Ishikawa (cell line): Measurements from ENCODE around the gene DUSP10.

ENCODE experiments used
- CEBPB ChIP-seq: IDR thresholded peaks from 2 replicates; pipeline ENCODE4 v1.6.1; 2012
- CREB1 ChIP-seq: IDR thresholded peaks from 2 replicates; pipeline ENCODE4 v1.6.1; 2012; ENCODE audit warnings: low read depth
- EGR1 ChIP-seq: IDR thresholded peaks from 2 replicates; pipeline ENCODE4 v1.6.1; 2012
- EP300 ChIP-seq: IDR thresholded peaks from 2 replicates; pipeline ENCODE4 v1.6.1; 2012; ENCODE audit warnings: borderline replicate concordance
- FOXM1 ChIP-seq: IDR thresholded peaks from 2 replicates; pipeline ENCODE4 v1.6.1; 2012; ENCODE audit warnings: low read depth, borderline replicate concordance
- NFIC ChIP-seq: IDR thresholded peaks from 2 replicates; pipeline ENCODE4 v1.6.1; 2012
- RAD21 ChIP-seq: IDR thresholded peaks from 2 replicates; pipeline ENCODE4 v1.6.1; 2012; ENCODE audit warnings: low read depth
- REST ChIP-seq: IDR thresholded peaks from 2 replicates; pipeline ENCODE4 v1.6.1; 2012; ENCODE audit warnings: low read depth, mild to moderate bottlenecking
- TAF1 ChIP-seq: IDR thresholded peaks from 2 replicates; pipeline ENCODE4 v1.6.1; 2012; ENCODE audit warnings: low read depth, mild to moderate bottlenecking
- TCF12 ChIP-seq: IDR thresholded peaks from 2 replicates; pipeline ENCODE4 v1.6.1; 2012; ENCODE audit warnings: low read depth
- TEAD4 ChIP-seq: IDR thresholded peaks from 2 replicates; pipeline ENCODE4 v1.6.1; 2012
- YY1 ChIP-seq: IDR thresholded peaks from 2 replicates; pipeline ENCODE4 v1.6.1; 2012; ENCODE audit warnings: low read depth
- ZBTB7A ChIP-seq: IDR thresholded peaks from 2 replicates; pipeline ENCODE4 v1.6.1; 2012; ENCODE audit warnings: low read depth
- TF ChIP-seq, protein P1 (sequence below): IDR thresholded peaks from 2 replicates; pipeline ENCODE4 v1.6.1; 2012
- TF ChIP-seq, protein P2 (sequence below): IDR thresholded peaks from 2 replicates; pipeline ENCODE4 v1.6.1; 2012

The DUSP10 gene

GRCh38 chr1:221664253-221664652 is 77.6 kb downstream of the DUSP10 start:
- TF ChIP-seq FOXM1 (no peak), CREB1 (no peak)
- TF ChIP-seq, protein P1, sequence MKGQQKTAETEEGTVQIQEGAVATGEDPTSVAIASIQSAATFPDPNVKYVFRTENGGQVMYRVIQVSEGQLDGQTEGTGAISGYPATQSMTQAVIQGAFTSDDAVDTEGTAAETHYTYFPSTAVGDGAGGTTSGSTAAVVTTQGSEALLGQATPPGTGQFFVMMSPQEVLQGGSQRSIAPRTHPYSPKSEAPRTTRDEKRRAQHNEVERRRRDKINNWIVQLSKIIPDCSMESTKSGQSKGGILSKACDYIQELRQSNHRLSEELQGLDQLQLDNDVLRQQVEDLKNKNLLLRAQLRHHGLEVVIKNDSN, result no peak

- TF ChIP-seq, protein P2, sequence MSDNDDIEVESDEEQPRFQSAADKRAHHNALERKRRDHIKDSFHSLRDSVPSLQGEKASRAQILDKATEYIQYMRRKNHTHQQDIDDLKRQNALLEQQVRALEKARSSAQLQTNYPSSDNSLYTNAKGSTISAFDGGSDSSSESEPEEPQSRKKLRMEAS, result no peak
- TF ChIP-seq RAD21 (no peak), YY1 (no peak), REST (no peak), ZBTB7A (no peak), EP300 (no peak), TAF1 (no peak), NFIC (no peak), FOXM1 (no peak), EGR1 (no peak), CEBPB (no peak), TEAD4 (no peak), TCF12 (no peak), CREB1 (no peak)
Observed at GRCh38 chr1:221663321-221663720, 78.6 kb downstream of the DUSP10 start.

- TF ChIP-seq, protein P1, result no peak
- TF ChIP-seq TAF1, result no peak
- TF ChIP-seq TEAD4, result no peak
- TF ChIP-seq YY1, result no peak
- no peak for TF ChIP-seq EP300
- TF ChIP-seq CEBPB, result no peak
- no peak for TF ChIP-seq FOXM1
- TF ChIP-seq NFIC, result no peak
- no peak for TF ChIP-seq RAD21
- TF ChIP-seq, protein P2, result no peak
- no peak for TF ChIP-seq TCF12
- no peak for TF ChIP-seq CREB1
- TF ChIP-seq ZBTB7A, result no peak
- TF ChIP-seq EGR1, result no peak
- no peak for TF ChIP-seq REST
Observed at GRCh38 chr1:221655766-221656305, 86.1 kb downstream of the DUSP10 start.
